ENCODE results near the gene DRAM1.

GRCh38 chr12:101839324-101840283 lies 37.8 kb upstream of the DRAM1 start:
- peak; percentile 47 to 87 (median 60) for TF ChIP-seq CTCF (IDR thresholded peaks at IDR 0.05)
- TF ChIP-seq POLR2A (IDR thresholded peaks at IDR 0.05), result no peak
